NB4 (cell line): ENCODE measurements around the gene TSPAN10.

Experiments
- MYC ChIP-seq: IDR thresholded peaks from 2 replicates; pipeline ENCODE4 v1.6.1; 2011; ENCODE audit warnings: low read depth, low read length
- POLR2A ChIP-seq: IDR thresholded peaks from 2 replicates; pipeline ENCODE4 v1.6.1; 2011; ENCODE audit warnings: mild to moderate bottlenecking; ENCODE audit not compliant: insufficient read length; ENCODE audit errors: extremely low read depth
- TF ChIP-seq, protein P1 (sequence below): IDR thresholded peaks from one replicate; pipeline ENCODE4 v1.5.1; 2012; ENCODE audit warnings: low read depth, low read length
- TF ChIP-seq, protein P2 (sequence below): IDR thresholded peaks from 2 replicates; pipeline ENCODE4 v1.6.1; 2011; ENCODE audit warnings: low read depth, low read length

DNA sequence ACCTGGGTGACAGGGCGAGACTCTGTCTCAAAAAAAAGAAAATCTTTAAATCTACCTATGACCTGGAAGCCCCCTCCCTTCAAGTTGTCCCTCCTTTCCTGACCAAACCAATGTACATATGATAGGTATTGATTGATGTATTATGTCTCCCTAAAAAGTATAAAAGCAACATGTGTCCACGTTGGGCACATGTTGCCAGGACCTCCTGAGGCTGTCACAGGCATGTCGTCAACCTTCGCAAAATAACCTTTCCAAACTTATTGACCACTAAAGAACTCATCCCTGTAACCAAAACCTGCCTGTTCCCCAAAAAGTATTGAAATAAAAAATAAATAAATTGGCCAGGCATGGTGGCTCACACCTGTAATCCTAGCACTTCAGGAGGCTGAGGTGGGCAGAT, 25.0 kb downstream of the TSPAN10 start:
- TF ChIP-seq, protein P1, sequence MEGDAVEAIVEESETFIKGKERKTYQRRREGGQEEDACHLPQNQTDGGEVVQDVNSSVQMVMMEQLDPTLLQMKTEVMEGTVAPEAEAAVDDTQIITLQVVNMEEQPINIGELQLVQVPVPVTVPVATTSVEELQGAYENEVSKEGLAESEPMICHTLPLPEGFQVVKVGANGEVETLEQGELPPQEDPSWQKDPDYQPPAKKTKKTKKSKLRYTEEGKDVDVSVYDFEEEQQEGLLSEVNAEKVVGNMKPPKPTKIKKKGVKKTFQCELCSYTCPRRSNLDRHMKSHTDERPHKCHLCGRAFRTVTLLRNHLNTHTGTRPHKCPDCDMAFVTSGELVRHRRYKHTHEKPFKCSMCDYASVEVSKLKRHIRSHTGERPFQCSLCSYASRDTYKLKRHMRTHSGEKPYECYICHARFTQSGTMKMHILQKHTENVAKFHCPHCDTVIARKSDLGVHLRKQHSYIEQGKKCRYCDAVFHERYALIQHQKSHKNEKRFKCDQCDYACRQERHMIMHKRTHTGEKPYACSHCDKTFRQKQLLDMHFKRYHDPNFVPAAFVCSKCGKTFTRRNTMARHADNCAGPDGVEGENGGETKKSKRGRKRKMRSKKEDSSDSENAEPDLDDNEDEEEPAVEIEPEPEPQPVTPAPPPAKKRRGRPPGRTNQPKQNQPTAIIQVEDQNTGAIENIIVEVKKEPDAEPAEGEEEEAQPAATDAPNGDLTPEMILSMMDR, result no peak
- TF ChIP-seq POLR2A, result no peak
- TF ChIP-seq, protein P2, sequence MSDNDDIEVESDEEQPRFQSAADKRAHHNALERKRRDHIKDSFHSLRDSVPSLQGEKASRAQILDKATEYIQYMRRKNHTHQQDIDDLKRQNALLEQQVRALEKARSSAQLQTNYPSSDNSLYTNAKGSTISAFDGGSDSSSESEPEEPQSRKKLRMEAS, result no peak
- TF ChIP-seq MYC, result no peak
